ENCODE data around the gene FAM186B. TPM values are rescaled to one million over a fixed set of nuclear protein-coding genes. Genes with fewer than 3 reads are reported as not detected.

Gene FAM186B
- total RNA-seq, 1 experiment from 2014 or later: 0.42 TPM

- intact Hi-C loops (cut with micrococcal nuclease): no loop called here
- Histone ChIP-seq H3K9me3 (ENCODE audit: control insufficient read depth in 1 of 2, insufficient read depth in 1 of 2, low read depth in 1 of 2, low read length in 2 of 2) (no peaks in the 10 kb centered on the region), H3K9ac (ENCODE audit: low read length) (no peak overlapping the region), H2AFZ (ENCODE audit: low read depth, low read length, poor library complexity, severe bottlenecking) (no peak overlapping the region), H3K4me2 (ENCODE audit: low read length) (no peak overlapping the region), H3K4me3 (replicated peaks in 1 of 2; ENCODE audit: low read depth in 1 of 2, low read length in 2 of 2) (no peak overlapping the region), H3K79me2 (ENCODE audit: insufficient read depth, low read length) (peaks cover 16% of the 10 kb centered on the region), H4K20me1 (ENCODE audit: insufficient read depth) (no peaks in the 10 kb centered on the region), H3K36me3 (ENCODE audit: control insufficient read depth in 1 of 2, insufficient read depth in 2 of 2, low read length in 2 of 2) (peaks cover 0 to 7% of the 10 kb centered on the region in 2 experiments; a peak in 2 of 4 replicates), H3K27me3 (ENCODE audit: insufficient read depth, low read length) (no peaks in the 10 kb centered on the region), H3K27ac (ENCODE audit: low read depth, low read length) (no peak overlapping the region), H3K9me2 (ENCODE audit: insufficient read depth) (no peaks in the 10 kb centered on the region), H3K4me1 (ENCODE audit: control insufficient read depth in 1 of 2, insufficient read depth in 2 of 2, low read length in 2 of 2) (peaks cover 9 to 17% of the 10 kb centered on the region in 2 experiments)
- BruUV-seq (replicated peaks): no TSS peak
- CTCF ChIA-PET: no interaction called here
- ATAC-seq (no peak), DNase-seq (ENCODE audit: low read depth, low spot score) (no peak)
- POLR2A ChIA-PET: no interaction called here
- RAD21 ChIA-PET (ENCODE audit: low non-redundant PET in 1 of 2, low total read pairs in 2 of 2, uncharacterized antibody in 2 of 2, unreplicated experiment in 2 of 2): interaction anchor here in 1 of 2 experiments (0.7 kb wide), 1 partner anchor 186 kb away, joined by 3 read pairs; no protein-coding TSS in a partner anchor
- TF ChIP-seq SRF (IDR thresholded peaks at IDR 0.05; ENCODE audit: low read depth) (no peak), ZFX (IDR thresholded peaks at IDR 0.05) (0 out of 2 replicates have a peak, but pooled peaks have one; percentile 7)
These were observed 61.3 kb downstream of the FAM186B start for GRCh38 chr12:49543914-49544815.

GRCh38 chr12:49543221-49543913, 62.1 kb downstream of the FAM186B start:
- no peaks in the 10 kb centered on the region for H3K27me3 ChIP-seq (ENCODE audit: insufficient read depth, low read length)
- H3K4me3 ChIP-seq (replicated peaks in 1 of 2; ENCODE audit: low read depth in 1 of 2, low read length in 2 of 2): no peak overlapping the region
- no TSS peak for BruUV-seq (replicated peaks)
- no peak overlapping the region for H3K4me2 ChIP-seq (ENCODE audit: low read length)
- H3K9me3 ChIP-seq (ENCODE audit: control insufficient read depth in 1 of 2, insufficient read depth in 1 of 2, low read depth in 1 of 2, low read length in 2 of 2): no peaks in the 10 kb centered on the region
- H3K79me2 ChIP-seq (ENCODE audit: insufficient read depth, low read length): peaks cover 16% of the 10 kb centered on the region
- ATAC-seq: no peak
- H3K9ac ChIP-seq (ENCODE audit: low read length): no peak overlapping the region
- H3K36me3 ChIP-seq (ENCODE audit: control insufficient read depth in 1 of 2, insufficient read depth in 2 of 2, low read length in 2 of 2): peaks cover 0 to 7% of the 10 kb centered on the region in 2 experiments; a peak in 2 of 4 replicates
- no peak overlapping the region for H3K27ac ChIP-seq (ENCODE audit: low read depth, low read length)
- RAD21 ChIA-PET (ENCODE audit: low non-redundant PET in 1 of 2, low total read pairs in 2 of 2, uncharacterized antibody in 2 of 2, unreplicated experiment in 2 of 2): no interaction called here
- CTCF ChIA-PET: no interaction called here
- no peaks in the 10 kb centered on the region for H3K9me2 ChIP-seq (ENCODE audit: insufficient read depth)
- no peak for DNase-seq (ENCODE audit: low read depth, low spot score)
- peaks cover 9 to 21% of the 10 kb centered on the region in 2 experiments for H3K4me1 ChIP-seq (ENCODE audit: control insufficient read depth in 1 of 2, insufficient read depth in 2 of 2, low read length in 2 of 2)
- H2AFZ ChIP-seq (ENCODE audit: low read depth, low read length, poor library complexity, severe bottlenecking): no peak overlapping the region
- intact Hi-C loops (cut with micrococcal nuclease): no loop called here
- H4K20me1 ChIP-seq (ENCODE audit: insufficient read depth): no peaks in the 10 kb centered on the region
- POLR2A ChIA-PET: no interaction called here
- TF ChIP-seq SP1 (IDR thresholded peaks at IDR 0.05; ENCODE audit: low read depth) (no peak), ZNF274 (IDR thresholded peaks at IDR 0.05; ENCODE audit: low read depth, low read length) (no peak), CTCF (IDR thresholded peaks at IDR 0.05 in 2 of 3, conservative IDR thresholded peaks at IDR 0.05 in 1 of 3; ENCODE audit: borderline replicate concordance in 1 of 3, insufficient read depth in 1 of 3, low read depth in 2 of 3, low read length in 2 of 3) (no peak), CBX3 (IDR thresholded peaks at IDR 0.05; ENCODE audit: low read depth) (no peak), SIN3A (IDR thresholded peaks at IDR 0.05; ENCODE audit: low read depth) (no peak), EZH2phosphoT487 (IDR thresholded peaks at IDR 0.05; ENCODE audit: borderline replicate concordance) (no peak), TCF7L2 (IDR thresholded peaks at IDR 0.05; ENCODE audit: borderline replicate concordance, extremely low read depth, insufficient read depth, insufficient read length) (no peak), CEBPB (IDR thresholded peaks at IDR 0.05; ENCODE audit: low read depth) (no peak), POLR2A (IDR thresholded peaks at IDR 0.05; ENCODE audit: borderline replicate concordance, extremely low read depth, insufficient read depth, insufficient read length) (no peak), ATF3 (IDR thresholded peaks at IDR 0.05) (no peak), MAX (IDR thresholded peaks at IDR 0.05) (no peak), ZBTB33 (IDR thresholded peaks at IDR 0.05; ENCODE audit: extremely low read depth, insufficient replicate concordance, low read length) (no peak)
